ENCODE data around the gene HMCN2. TPM values are rescaled to one million over a fixed set of nuclear protein-coding genes. Genes with fewer than 3 reads are reported as not detected.

The HMCN2 gene
- total RNA-seq, 2 donors from 2014 or later = 2.9 to 5.5 TPM

GRCh38 chr9:130225071-130225470, 40.5 kb upstream of the HMCN2 start:
- no peak for TF ChIP-seq CTCF (IDR thresholded peaks at IDR 0.05)
- TF ChIP-seq POLR2AphosphoS5 (IDR thresholded peaks at IDR 0.05) = no peak
- no peak for TF ChIP-seq POLR2A (IDR thresholded peaks at IDR 0.05)
- 88% methylated on average over 11 of the region's 11 CpGs for WGBS
- H3K36me3 ChIP-seq = no peaks in the 10 kb centered on the region

GRCh38 chr9:130225586-130225985, 40.0 kb upstream of the HMCN2 start:
- whole genome bisulfite sequencing = 98% methylated on average over 20 of the region's 20 CpGs
- no peak for DNase-seq (ENCODE audit: low spot score)
- Histone ChIP-seq H3K27ac (no peak overlapping the region), H3K4me1 (replicated peaks) (no peaks in the 10 kb centered on the region), H3K9me3 (no peaks in the 10 kb centered on the region), H3K36me3 (no peaks in the 10 kb centered on the region), H3K27me3 (replicated peaks; ENCODE audit: insufficient read depth) (no peaks in the 10 kb centered on the region), H3K4me3 (no peak overlapping the region)
- intact Hi-C loops (cut with DNase I) = no loop called here
- no peak for TF ChIP-seq POLR2A (IDR thresholded peaks at IDR 0.05)
- no peak for TF ChIP-seq CTCF (IDR thresholded peaks at IDR 0.05)
- no peak for TF ChIP-seq POLR2AphosphoS5 (IDR thresholded peaks at IDR 0.05)

More at GRCh38 chr9:130225071-130225470, 40.5 kb upstream of the HMCN2 start:
- Histone ChIP-seq H3K4me3 (no peak overlapping the region), H3K27me3 (replicated peaks; ENCODE audit: insufficient read depth) (no peaks in the 10 kb centered on the region), H3K4me1 (replicated peaks) (no peaks in the 10 kb centered on the region), H3K9me3 (no peaks in the 10 kb centered on the region), H3K27ac (no peak overlapping the region)
- intact Hi-C loops (cut with DNase I) = no loop called here
- no peak for DNase-seq (ENCODE audit: low spot score)

- TF ChIP-seq POLR2A (IDR thresholded peaks at IDR 0.05) (no peak), CTCF (IDR thresholded peaks at IDR 0.05) (no peak), POLR2AphosphoS5 (IDR thresholded peaks at IDR 0.05) (no peak)
- Histone ChIP-seq H3K9me3 (no peaks in the 10 kb centered on the region), H3K27ac (no peak overlapping the region), H3K4me3 (no peak overlapping the region), H3K4me1 (replicated peaks) (no peaks in the 10 kb centered on the region), H3K36me3 (no peaks in the 10 kb centered on the region), H3K27me3 (replicated peaks; ENCODE audit: insufficient read depth) (no peaks in the 10 kb centered on the region)
- DNase-seq (ENCODE audit: low spot score) = no peak
- intact Hi-C loops (cut with DNase I) = no loop called here
- 95% methylated on average over 12 of the region's 12 CpGs for WGBS
Measured at GRCh38 chr9:130226112-130226511, 39.4 kb upstream of the HMCN2 start.

- H3K4me1 ChIP-seq (replicated peaks) = no peaks in the 10 kb centered on the region
- 97% methylated on average over 3 of the region's 3 CpGs for WGBS
- intact Hi-C loops (cut with DNase I) = no loop called here
- no peak for TF ChIP-seq POLR2A (IDR thresholded peaks at IDR 0.05)
- no peak for TF ChIP-seq POLR2AphosphoS5 (IDR thresholded peaks at IDR 0.05)
- TF ChIP-seq CTCF (IDR thresholded peaks at IDR 0.05) = no peak
- no peaks in the 10 kb centered on the region for H3K36me3 ChIP-seq
- no peak overlapping the region for H3K27ac ChIP-seq
- no peaks in the 10 kb centered on the region for H3K9me3 ChIP-seq
- DNase-seq (ENCODE audit: low spot score) = no peak
- no peaks in the 10 kb centered on the region for H3K27me3 ChIP-seq (replicated peaks; ENCODE audit: insufficient read depth)
- H3K4me3 ChIP-seq = no peak overlapping the region
Measured at GRCh38 chr9:130227833-130228232, 37.7 kb upstream of the HMCN2 start.

GRCh38 chr9:130229759-130230158, 35.8 kb upstream of the HMCN2 start:
- H3K4me3 ChIP-seq = no peak overlapping the region
- TF ChIP-seq POLR2AphosphoS5 (IDR thresholded peaks at IDR 0.05) = no peak
- TF ChIP-seq CTCF (IDR thresholded peaks at IDR 0.05) = no peak
- no peak for TF ChIP-seq POLR2A (IDR thresholded peaks at IDR 0.05)
- no peak overlapping the region for H3K27ac ChIP-seq
- intact Hi-C loops (cut with DNase I) = no loop called here
- DNase-seq (ENCODE audit: low spot score) = no peak
- no peaks in the 10 kb centered on the region for H3K9me3 ChIP-seq
- H3K4me1 ChIP-seq (replicated peaks) = no peaks in the 10 kb centered on the region
- 83% methylated on average over 3 of the region's 3 CpGs for WGBS
- H3K27me3 ChIP-seq (replicated peaks; ENCODE audit: insufficient read depth) = no peaks in the 10 kb centered on the region
- H3K36me3 ChIP-seq = no peaks in the 10 kb centered on the region

Measured in prostate gland (tissue), 2 donors.